ENCODE data around the gene GPR153. TPM values are rescaled to one million over a fixed set of nuclear protein-coding genes. Genes with fewer than 3 reads are reported as not detected.

GPR153 gene
- polyA plus RNA-seq, 1 experiment = 4.7 TPM

DNA sequence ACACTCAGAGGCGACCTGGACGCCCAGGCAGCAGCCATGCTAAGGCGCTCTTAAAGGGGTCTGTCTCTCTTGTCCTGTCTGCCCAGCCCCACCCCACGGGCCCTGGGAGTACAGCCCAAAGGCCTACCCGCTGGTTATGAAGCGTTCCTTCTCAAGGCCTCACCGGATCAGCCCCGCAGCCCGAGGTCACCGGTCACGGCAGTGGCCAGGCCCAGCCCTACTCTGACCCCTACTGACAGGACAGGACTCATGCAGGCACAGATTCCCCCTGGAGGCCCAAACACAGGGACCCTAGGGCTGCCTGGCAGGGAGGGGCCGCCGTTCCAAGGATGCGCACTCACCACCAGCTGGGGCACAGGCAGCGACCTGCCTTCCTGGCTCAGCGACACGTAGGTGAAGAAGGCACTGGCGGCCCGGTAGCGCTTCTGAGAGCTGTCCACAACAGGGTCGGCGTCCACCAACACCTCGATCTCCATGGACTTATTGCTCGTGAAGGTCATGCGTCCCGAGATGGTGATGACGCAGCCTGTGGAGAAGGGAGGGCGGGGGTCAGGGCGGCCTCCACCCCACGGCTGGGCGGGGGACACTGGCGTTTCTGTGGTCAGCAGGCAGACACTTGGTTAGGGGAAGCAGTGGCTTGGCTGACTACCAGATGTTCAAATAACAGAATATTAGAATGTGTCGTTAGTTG, 20.0 kb upstream of the GPR153 start:
- Histone ChIP-seq H3K27ac (ENCODE audit: low read depth, low read length) (no peak overlapping the region), H3K4me3 (ENCODE audit: low read depth, low read length) (no peak overlapping the region), H3K27me3 (ENCODE audit: control insufficient read depth, insufficient read depth, low read length) (no peaks in the 10 kb centered on the region), H3K9me3 (ENCODE audit: control insufficient read depth, insufficient read depth, low read length) (no peaks in the 10 kb centered on the region; the same call in 1 of the 2 replicates)
- ChIA-PET CTCF (interaction anchor here (1.0 kb wide), 1 partner anchor 34 kb away, joined by 3 read pairs; no protein-coding TSS in a partner anchor), POLR2A (no interaction called here)
- DNase-seq (ENCODE audit: low read depth, low spot score) = no peak
- TF ChIP-seq, protein P1, sequence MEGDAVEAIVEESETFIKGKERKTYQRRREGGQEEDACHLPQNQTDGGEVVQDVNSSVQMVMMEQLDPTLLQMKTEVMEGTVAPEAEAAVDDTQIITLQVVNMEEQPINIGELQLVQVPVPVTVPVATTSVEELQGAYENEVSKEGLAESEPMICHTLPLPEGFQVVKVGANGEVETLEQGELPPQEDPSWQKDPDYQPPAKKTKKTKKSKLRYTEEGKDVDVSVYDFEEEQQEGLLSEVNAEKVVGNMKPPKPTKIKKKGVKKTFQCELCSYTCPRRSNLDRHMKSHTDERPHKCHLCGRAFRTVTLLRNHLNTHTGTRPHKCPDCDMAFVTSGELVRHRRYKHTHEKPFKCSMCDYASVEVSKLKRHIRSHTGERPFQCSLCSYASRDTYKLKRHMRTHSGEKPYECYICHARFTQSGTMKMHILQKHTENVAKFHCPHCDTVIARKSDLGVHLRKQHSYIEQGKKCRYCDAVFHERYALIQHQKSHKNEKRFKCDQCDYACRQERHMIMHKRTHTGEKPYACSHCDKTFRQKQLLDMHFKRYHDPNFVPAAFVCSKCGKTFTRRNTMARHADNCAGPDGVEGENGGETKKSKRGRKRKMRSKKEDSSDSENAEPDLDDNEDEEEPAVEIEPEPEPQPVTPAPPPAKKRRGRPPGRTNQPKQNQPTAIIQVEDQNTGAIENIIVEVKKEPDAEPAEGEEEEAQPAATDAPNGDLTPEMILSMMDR (IDR thresholded peaks at IDR 0.05; ENCODE audit: low read depth, low read length) = peak; percentile 44

DNA sequence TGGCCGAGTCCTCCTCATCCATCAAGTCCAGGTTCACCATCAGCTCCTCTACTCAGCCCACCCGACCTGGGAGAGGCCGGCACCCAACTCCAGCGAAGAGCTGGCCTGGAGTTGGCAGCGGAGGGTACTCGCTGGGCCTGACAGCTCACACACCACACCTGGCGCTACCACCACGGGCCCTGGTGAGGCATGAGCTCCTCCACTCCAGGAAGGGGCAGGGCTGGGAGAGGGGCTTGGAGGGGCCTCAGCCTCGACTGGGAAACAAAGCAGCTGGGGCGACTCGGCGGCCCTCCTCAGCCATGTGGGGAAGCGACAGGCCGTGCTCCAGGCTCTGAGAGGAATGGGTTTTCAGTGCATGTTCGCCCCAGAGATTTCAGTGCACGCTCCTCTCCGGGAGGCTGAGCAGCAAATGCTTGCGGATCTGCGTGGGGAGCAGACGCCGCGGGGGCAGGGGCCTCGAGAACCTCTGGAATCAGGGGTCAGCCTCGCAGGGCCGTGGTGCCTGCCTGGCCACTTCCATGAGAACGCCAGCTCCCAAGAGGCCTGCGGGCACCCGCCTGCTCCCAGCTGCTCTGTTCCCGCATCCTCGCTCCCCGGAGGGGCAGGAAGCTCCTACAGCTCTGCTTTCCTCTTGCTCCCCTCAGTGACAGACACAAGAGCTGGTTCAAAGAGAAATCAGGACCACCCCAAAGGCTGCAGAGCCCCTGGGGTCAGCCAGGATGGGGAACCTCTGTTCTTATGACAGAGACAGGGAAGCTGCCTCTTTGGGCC, 18.9 kb upstream of the GPR153 start:
- no peak for DNase-seq (ENCODE audit: low read depth, low spot score)
- H3K4me3 ChIP-seq (ENCODE audit: low read depth, low read length) = no peak overlapping the region
- ChIA-PET POLR2A (no interaction called here), CTCF (no interaction called here)
- no peak overlapping the region for H3K27ac ChIP-seq (ENCODE audit: low read depth, low read length)
- no peaks in the 10 kb centered on the region; the same call in 1 of the 2 replicates for H3K9me3 ChIP-seq (ENCODE audit: control insufficient read depth, insufficient read depth, low read length)
- TF ChIP-seq, protein P1 (IDR thresholded peaks at IDR 0.05; ENCODE audit: low read depth, low read length) = no peak
- H3K27me3 ChIP-seq (ENCODE audit: control insufficient read depth, insufficient read depth, low read length) = no peaks in the 10 kb centered on the region

DNA sequence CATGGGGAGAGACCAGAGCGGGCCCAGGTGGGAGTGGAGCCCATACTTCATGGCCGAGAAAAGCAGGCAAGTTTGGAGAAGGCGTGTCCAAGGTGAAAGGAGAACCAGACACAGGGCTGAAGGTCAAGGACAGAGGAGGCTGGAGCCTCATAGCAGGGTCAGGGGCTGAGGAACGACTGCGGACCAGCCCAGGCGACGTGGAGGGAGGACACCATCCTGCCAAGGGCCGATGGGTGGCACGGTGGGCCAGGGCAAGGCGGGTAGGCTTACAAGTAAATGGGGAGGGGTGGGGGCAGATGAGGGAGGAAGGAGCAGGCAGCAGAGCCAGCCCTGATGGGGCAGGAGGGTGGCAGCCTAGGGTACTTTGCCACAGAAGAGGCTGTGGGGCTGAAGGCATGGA, 18.2 kb upstream of the GPR153 start:
- H3K27me3 ChIP-seq (ENCODE audit: control insufficient read depth, insufficient read depth, low read length) = no peaks in the 10 kb centered on the region
- ChIA-PET CTCF (no interaction called here), POLR2A (no interaction called here)
- TF ChIP-seq, protein P1 (IDR thresholded peaks at IDR 0.05; ENCODE audit: low read depth, low read length) = no peak
- no peak overlapping the region for H3K4me3 ChIP-seq (ENCODE audit: low read depth, low read length)
- DNase-seq (ENCODE audit: low read depth, low spot score) = no peak
- H3K27ac ChIP-seq (ENCODE audit: low read depth, low read length) = no peak overlapping the region
- H3K9me3 ChIP-seq (ENCODE audit: control insufficient read depth, insufficient read depth, low read length) = no peaks in the 10 kb centered on the region; the same call in 1 of the 2 replicates

GRCh38 chr1:6278263-6278662, 17.4 kb upstream of the GPR153 start:
- Histone ChIP-seq H3K9me3 (ENCODE audit: control insufficient read depth, insufficient read depth, low read length) (no peaks in the 10 kb centered on the region; the same call in 1 of the 2 replicates), H3K27me3 (ENCODE audit: control insufficient read depth, insufficient read depth, low read length) (no peaks in the 10 kb centered on the region), H3K27ac (ENCODE audit: low read depth, low read length) (no peak overlapping the region), H3K4me3 (ENCODE audit: low read depth, low read length) (no peak overlapping the region)
- no peak for DNase-seq (ENCODE audit: low read depth, low spot score)
- CTCF ChIA-PET = no interaction called here
- POLR2A ChIA-PET = no interaction called here
- TF ChIP-seq, protein P1 (IDR thresholded peaks at IDR 0.05; ENCODE audit: low read depth, low read length) = no peak
